ENCODE results near the gene APRT. TPM values are rescaled to one million over a fixed set of nuclear protein-coding genes. Genes with fewer than 3 reads are reported as not detected.

Gene APRT
- total and polyA plus RNA-seq, 10 of the 15 experiments (the other 5 are each of a cell fraction or from before 2014, with no cell fraction given): 30.6 to 495 (median 166) TPM

DNA sequence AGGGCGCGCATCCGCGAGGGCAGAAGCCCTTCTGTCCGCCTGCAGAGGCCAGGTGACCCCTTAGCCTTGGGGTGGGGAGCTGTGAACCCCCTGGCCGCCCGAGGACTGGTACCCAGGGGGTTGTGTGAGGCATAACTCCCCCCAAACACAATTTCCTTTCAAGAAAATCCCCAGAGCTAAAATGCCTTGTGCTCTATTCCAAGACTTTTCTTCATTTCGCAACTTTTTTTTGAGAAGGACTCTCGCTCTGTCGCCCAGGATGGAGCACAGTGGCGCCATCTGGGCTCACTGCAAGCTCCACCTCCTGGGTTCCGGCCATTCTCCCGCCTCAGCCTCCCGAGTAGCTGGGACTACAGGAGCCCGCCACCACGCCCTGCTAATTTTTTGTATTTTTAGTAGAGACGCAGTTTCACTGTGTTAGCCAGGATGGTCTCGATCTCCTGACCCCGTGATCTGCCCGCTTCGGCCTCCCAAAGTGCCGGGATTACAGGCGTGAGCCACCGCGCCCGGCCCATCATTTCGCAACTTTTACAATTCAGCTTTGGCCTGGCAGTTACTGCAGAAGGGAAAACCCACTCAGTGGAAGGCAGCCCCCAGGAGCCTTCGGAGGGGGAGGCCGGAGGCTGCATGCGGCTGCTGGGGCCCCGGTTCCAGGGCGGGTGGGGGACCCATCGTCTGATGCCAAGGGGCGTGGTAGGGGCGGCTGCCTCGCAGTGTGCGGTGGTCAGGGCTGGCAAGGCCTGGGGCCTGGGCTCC lies 963 bp upstream of the APRT start (continued):
- TF ChIP-seq TCF12 (IDR thresholded peaks at IDR 0.05; ENCODE audit: low read depth, low read length) (no peak), ZNF24 (IDR thresholded peaks at IDR 0.05) (0 out of 2 replicates have a peak, but pooled peaks have one; percentile 1), FOS (IDR thresholded peaks at IDR 0.05; ENCODE audit: borderline replicate concordance, extremely low read depth, insufficient read length) (no peak), NFYB (IDR thresholded peaks at IDR 0.05; ENCODE audit: insufficient read depth, low read depth, low read length) (no peak), CEBPB (IDR thresholded peaks at IDR 0.05; ENCODE audit: borderline replicate concordance in 1 of 2, low read depth in 2 of 2, low read length in 2 of 2) (no peak), BCL11A (IDR thresholded peaks at IDR 0.05; ENCODE audit: low read depth, low read length) (no peak), ZNF622 (IDR thresholded peaks at IDR 0.05) (no peak)
- TF ChIP-seq, protein P1, sequence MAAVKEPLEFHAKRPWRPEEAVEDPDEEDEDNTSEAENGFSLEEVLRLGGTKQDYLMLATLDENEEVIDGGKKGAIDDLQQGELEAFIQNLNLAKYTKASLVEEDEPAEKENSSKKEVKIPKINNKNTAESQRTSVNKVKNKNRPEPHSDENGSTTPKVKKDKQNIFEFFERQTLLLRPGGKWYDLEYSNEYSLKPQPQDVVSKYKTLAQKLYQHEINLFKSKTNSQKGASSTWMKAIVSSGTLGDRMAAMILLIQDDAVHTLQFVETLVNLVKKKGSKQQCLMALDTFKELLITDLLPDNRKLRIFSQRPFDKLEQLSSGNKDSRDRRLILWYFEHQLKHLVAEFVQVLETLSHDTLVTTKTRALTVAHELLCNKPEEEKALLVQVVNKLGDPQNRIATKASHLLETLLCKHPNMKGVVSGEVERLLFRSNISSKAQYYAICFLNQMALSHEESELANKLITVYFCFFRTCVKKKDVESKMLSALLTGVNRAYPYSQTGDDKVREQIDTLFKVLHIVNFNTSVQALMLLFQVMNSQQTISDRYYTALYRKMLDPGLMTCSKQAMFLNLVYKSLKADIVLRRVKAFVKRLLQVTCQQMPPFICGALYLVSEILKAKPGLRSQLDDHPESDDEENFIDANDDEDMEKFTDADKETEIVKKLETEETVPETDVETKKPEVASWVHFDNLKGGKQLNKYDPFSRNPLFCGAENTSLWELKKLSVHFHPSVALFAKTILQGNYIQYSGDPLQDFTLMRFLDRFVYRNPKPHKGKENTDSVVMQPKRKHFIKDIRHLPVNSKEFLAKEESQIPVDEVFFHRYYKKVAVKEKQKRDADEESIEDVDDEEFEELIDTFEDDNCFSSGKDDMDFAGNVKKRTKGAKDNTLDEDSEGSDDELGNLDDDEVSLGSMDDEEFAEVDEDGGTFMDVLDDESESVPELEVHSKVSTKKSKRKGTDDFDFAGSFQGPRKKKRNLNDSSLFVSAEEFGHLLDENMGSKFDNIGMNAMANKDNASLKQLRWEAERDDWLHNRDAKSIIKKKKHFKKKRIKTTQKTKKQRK (IDR thresholded peaks at IDR 0.05; ENCODE audit: low read depth, low read length): no peak
- TF ChIP-seq, protein P2, sequence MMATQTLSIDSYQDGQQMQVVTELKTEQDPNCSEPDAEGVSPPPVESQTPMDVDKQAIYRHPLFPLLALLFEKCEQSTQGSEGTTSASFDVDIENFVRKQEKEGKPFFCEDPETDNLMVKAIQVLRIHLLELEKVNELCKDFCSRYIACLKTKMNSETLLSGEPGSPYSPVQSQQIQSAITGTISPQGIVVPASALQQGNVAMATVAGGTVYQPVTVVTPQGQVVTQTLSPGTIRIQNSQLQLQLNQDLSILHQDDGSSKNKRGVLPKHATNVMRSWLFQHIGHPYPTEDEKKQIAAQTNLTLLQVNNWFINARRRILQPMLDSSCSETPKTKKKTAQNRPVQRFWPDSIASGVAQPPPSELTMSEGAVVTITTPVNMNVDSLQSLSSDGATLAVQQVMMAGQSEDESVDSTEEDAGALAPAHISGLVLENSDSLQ (IDR thresholded peaks at IDR 0.05): no peak

Data from GM12878 (cell line).